Measurements from ENCODE around the gene RNF2. TPM values are rescaled to one million over a fixed set of nuclear protein-coding genes. Genes with fewer than 3 reads are reported as not detected.
"Not testable (repeated sequence)": the region's sequence is repeated elsewhere in the genome, so short reads cannot be mapped to it uniquely, and the experiment has no call there.

RNF2 gene
- 10 to 100 TPM; 10.2 to 18.7 (median 17.4) TPM for total RNA-seq

DNA sequence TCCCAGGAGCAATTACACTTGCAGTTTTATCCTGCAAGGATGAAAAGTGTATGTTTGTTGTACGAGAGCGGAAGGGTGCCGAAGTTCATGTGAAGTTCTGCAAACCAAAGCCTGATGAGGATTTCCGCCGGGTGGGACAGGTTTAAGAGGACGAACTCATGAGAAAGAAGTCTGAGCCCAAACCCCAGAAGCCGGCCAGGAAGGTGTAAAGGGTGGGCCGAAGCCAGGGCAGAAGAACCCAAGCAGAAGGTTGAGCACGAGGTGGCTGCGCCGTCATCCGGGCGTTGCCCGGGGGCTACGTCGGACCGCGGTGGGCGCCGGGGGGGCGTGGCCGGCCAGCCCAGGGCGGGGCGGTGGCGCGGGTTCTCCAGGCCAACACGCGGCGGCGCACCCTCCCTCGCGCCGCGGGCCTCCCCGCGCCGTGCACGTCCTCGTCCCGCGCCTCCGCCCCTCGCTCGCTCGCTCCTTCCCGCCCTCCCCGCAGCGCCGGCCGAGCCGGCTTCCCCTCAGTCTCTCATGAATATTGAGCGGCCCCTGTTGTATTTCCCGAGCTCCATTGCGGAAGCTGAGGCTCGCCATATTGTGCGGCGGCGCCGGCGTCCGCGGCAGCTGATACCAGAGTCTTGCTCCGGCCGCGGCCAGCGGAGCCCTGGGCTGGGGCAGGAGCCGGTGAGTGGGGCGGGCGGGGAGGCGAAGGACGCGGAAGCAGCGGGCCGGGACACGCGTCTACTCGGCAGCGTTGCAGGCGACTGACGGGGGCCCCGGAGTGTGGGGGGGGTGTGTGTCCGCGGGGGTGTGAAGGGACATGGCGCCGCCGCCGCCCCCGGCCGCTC is at the start of gene RNF2:
RNF2 (plus strand) TSS at position 578 of the 833 bp plus-strand sequence. CDS start 41,996 bp downstream, outside the sequence.
- TF ChIP-seq POLR2A (IDR thresholded peaks at IDR 0.05) (peak; percentile 24 to 39), POLR2AphosphoS5 (IDR thresholded peaks at IDR 0.05) (peak; percentile 14), EP300 (IDR thresholded peaks at IDR 0.05) (no peak)
- TF ChIP-seq, protein P1, sequence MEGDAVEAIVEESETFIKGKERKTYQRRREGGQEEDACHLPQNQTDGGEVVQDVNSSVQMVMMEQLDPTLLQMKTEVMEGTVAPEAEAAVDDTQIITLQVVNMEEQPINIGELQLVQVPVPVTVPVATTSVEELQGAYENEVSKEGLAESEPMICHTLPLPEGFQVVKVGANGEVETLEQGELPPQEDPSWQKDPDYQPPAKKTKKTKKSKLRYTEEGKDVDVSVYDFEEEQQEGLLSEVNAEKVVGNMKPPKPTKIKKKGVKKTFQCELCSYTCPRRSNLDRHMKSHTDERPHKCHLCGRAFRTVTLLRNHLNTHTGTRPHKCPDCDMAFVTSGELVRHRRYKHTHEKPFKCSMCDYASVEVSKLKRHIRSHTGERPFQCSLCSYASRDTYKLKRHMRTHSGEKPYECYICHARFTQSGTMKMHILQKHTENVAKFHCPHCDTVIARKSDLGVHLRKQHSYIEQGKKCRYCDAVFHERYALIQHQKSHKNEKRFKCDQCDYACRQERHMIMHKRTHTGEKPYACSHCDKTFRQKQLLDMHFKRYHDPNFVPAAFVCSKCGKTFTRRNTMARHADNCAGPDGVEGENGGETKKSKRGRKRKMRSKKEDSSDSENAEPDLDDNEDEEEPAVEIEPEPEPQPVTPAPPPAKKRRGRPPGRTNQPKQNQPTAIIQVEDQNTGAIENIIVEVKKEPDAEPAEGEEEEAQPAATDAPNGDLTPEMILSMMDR (IDR thresholded peaks at IDR 0.05), result peak in 2 of 4 experiments; percentile 12 to 43
- peaks cover 3 to 26% (median 10%) of the 10 kb centered on the region in 3 donors for H3K4me1 ChIP-seq
- WGBS, 2 donors (ENCODE audit: low coverage in 1 of 2), result 4 to 10% methylated on average over 6 to 8 of the region's 89 CpGs
- H3K27me3 ChIP-seq, result no peaks in the 10 kb centered on the region
- peak within 1 kb of the TSS; percentile 66 to 91 (median 88) for H3K27ac ChIP-seq
- no peaks in the 10 kb centered on the region for H3K9me3 ChIP-seq
- peak within 1 kb of the TSS; percentile 90 for H3K4me3 ChIP-seq
- peak; percentile 93 for ATAC-seq
- no peaks in the 10 kb centered on the region for H3K36me3 ChIP-seq

DNA sequence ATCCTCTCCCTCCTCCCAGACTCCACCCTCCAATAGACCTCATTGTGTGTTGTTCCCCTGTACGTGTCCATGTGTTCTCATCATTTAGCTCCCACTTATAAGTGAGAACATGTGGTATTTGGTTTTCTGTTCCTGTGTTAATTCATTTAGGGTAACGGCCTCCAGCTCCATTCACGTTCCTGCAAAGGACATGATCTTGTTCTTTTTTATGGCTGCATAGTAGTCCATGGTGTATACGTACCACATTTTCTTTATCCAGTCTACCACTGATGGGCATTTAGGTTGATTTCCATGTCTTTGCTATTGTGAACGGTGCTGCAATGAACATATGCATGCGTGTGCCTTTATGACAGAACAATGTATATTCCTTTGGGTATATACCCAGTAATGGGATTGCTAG is 45.4 kb upstream of the RNF2 start:
- H3K4me1 ChIP-seq, ATAC-seq, H3K27ac ChIP-seq, H3K4me3 ChIP-seq, H3K36me3 ChIP-seq, H3K9me3 ChIP-seq, H3K27me3 ChIP-seq: not testable (repeated sequence)
- WGBS, 2 donors (ENCODE audit: low coverage in 1 of 2), result 93 to 94% methylated on average over 6 of the region's 6 CpGs

DNA sequence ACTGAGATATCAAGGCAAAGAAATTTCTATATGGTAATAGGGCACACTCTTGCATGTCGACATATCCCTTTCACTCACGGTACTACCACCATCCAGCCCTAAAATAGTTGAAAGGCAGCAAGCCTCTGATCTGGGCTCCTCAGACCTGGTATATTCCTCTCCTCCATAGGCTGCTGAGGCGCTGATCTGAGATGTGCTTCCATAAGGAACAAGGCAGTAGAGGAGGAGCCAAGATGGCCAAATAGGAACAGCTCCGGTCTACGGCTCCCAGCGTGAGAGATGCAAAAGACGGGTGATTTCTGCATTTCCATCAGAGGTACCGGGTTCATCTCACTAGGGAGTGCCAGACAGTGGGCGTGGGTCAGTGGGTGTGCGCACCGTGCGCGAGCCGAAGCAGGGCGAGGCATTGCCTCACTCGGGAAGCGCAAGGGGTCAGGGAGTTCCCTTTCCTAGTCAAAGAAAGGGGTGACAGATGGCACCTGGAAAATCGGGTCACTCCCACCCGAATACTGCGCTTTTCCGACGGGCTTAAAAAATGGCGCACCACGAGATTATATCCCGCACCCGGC is 44.0 kb upstream of the RNF2 start:
- H3K27me3 ChIP-seq, H3K4me1 ChIP-seq, ATAC-seq, H3K4me3 ChIP-seq, H3K36me3 ChIP-seq, H3K27ac ChIP-seq, H3K9me3 ChIP-seq: not testable (repeated sequence)
- 86 to 100% methylated on average over 3 to 4 of the region's 26 CpGs for WGBS, 2 donors (ENCODE audit: low coverage in 1 of 2)

DNA sequence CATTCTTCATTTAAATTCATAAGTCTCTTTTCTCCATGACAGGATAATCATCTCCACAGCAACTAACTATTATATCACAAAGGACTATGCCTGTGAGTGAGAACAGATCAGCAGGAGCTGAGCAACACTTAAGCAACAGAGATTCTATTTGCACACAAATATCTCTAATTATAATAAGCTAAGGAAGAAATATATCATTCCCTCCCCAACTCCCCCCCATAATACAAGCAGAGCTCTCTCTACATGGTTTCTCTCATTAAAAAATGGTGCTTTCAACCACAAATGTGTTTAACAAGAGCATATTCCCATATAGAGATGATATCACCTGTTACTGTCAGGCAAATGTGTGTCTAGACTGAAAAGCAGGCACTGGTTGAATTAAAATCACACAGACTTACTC is 36.5 kb upstream of the RNF2 start:
- no peak for ATAC-seq
- Histone ChIP-seq H3K9me3 (no peaks in the 10 kb centered on the region), H3K4me3 (no peak overlapping the region), H3K4me1 (no peaks in the 10 kb centered on the region), H3K27ac (no peak overlapping the region), H3K36me3 (no peaks in the 10 kb centered on the region), H3K27me3 (no peaks in the 10 kb centered on the region)
- TF ChIP-seq, protein P1 (IDR thresholded peaks at IDR 0.05), result no peak
- no peak for TF ChIP-seq POLR2A (IDR thresholded peaks at IDR 0.05)
- no peak for TF ChIP-seq POLR2AphosphoS5 (IDR thresholded peaks at IDR 0.05)
- TF ChIP-seq EP300 (IDR thresholded peaks at IDR 0.05), result no peak

DNA sequence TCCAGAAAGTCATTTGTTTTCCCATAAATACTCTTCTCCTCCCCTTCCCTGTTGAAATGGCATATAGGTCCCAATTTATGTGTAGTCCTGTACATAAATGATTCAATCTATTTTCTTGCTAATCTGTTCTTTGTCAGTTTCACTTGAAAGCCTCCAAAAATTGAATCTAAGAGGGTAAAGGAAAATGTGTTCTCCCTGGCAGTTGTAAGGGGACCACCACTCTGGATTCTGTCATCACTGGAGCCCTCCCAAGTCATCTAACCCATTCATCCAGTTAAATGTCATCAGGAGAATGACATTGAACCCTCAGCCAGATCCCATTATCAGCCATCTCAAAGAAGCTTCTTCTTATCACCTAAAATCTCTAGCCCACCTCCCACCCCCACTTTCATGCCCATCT is 35.0 kb upstream of the RNF2 start:
- Histone ChIP-seq H3K4me1 (no peaks in the 10 kb centered on the region), H3K4me3 (no peak overlapping the region), H3K36me3 (no peaks in the 10 kb centered on the region), H3K9me3 (no peaks in the 10 kb centered on the region), H3K27ac (no peak overlapping the region), H3K27me3 (no peaks in the 10 kb centered on the region)
- ATAC-seq, result no peak
- TF ChIP-seq POLR2A (IDR thresholded peaks at IDR 0.05), result no peak
- TF ChIP-seq EP300 (IDR thresholded peaks at IDR 0.05), result no peak
- no peak for TF ChIP-seq POLR2AphosphoS5 (IDR thresholded peaks at IDR 0.05)
- TF ChIP-seq, protein P1 (IDR thresholded peaks at IDR 0.05), result no peak

DNA sequence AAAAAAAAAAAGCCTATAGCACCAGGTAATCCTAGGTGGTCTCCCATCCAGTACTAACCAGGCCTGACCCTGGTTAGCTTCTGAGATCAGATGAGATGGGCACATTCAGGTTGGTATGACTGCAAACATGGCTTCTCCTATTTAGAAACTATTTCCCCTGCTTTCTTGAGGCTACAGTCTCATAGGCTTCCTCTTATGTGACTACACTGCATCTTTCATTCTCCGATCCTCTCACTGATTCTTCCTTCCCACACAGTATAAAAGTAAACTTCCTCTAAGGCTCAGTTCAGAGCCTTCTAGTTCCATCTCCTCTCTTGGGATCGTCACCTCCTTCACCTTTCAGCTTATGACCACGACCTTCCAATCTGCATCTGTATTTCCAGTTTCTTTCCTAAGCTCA is 30.4 kb upstream of the RNF2 start:
- H3K36me3 ChIP-seq, result no peaks in the 10 kb centered on the region
- no peak for ATAC-seq
- no peak overlapping the region for H3K4me3 ChIP-seq
- no peak for TF ChIP-seq POLR2A (IDR thresholded peaks at IDR 0.05)
- no peak for TF ChIP-seq EP300 (IDR thresholded peaks at IDR 0.05)
- TF ChIP-seq POLR2AphosphoS5 (IDR thresholded peaks at IDR 0.05), result no peak
- TF ChIP-seq, protein P1 (IDR thresholded peaks at IDR 0.05), result no peak
- H3K4me1 ChIP-seq, result no peaks in the 10 kb centered on the region
- H3K27ac ChIP-seq, result no peak overlapping the region
- H3K9me3 ChIP-seq, result no peaks in the 10 kb centered on the region
- WGBS, 2 donors (ENCODE audit: low coverage in 1 of 2), result 81 to 86% methylated on average over 3 of the region's 3 CpGs
- no peaks in the 10 kb centered on the region for H3K27me3 ChIP-seq
